22Rv1 (cell line): ENCODE measurements around the gene SCYL3.

Experiments used
- ZFX ChIP-seq: fragments of 450-650 bp; IDR thresholded peaks from 2 replicates; pipeline ENCODE4 v1.6.1; 2017; ENCODE audit warnings: antibody characterized with exemption, borderline replicate concordance
- TF ChIP-seq, protein P1 (sequence below): fragments of 450-650 bp; IDR thresholded peaks from 2 replicates; pipeline ENCODE4 v1.5.1; 2017; ENCODE audit warnings: mild to moderate bottlenecking

DNA sequence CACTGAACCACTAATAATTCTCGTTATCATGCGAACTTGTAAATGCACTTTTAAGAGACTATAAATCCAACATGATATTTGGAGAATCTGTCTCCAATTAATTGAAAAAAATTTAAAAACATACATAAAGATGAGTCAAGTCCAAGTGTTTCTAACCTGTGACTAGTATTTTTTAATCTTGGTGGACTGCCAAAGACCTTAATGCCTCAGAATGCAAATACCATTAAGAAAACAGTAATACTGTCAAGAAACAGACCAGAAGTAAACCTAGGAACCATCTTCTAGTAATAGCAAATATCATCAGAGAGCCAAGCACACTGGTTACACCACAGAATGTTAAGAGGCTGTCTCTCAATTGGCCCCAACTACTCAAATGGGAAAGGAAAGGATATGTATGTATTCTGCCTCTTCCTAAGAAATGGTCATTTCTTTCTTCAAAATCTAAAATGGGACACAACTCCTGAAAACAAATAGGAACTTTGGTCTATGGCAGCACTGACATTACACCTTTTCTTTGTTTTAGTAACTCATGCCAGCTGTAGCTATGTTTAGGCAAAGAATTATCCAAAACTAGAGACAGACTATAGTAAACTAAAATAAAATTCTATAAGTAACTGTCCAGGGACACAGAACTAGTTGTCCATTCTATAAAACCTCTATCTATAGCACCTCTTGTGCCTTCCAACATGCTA lies 15.8 kb downstream of the SCYL3 start:
- TF ChIP-seq, protein P1, sequence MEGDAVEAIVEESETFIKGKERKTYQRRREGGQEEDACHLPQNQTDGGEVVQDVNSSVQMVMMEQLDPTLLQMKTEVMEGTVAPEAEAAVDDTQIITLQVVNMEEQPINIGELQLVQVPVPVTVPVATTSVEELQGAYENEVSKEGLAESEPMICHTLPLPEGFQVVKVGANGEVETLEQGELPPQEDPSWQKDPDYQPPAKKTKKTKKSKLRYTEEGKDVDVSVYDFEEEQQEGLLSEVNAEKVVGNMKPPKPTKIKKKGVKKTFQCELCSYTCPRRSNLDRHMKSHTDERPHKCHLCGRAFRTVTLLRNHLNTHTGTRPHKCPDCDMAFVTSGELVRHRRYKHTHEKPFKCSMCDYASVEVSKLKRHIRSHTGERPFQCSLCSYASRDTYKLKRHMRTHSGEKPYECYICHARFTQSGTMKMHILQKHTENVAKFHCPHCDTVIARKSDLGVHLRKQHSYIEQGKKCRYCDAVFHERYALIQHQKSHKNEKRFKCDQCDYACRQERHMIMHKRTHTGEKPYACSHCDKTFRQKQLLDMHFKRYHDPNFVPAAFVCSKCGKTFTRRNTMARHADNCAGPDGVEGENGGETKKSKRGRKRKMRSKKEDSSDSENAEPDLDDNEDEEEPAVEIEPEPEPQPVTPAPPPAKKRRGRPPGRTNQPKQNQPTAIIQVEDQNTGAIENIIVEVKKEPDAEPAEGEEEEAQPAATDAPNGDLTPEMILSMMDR, result no peak
- TF ChIP-seq ZFX, result no peak
